Measurements from ENCODE around the gene CDH24. TPM values are rescaled to one million over a fixed set of nuclear protein-coding genes. Genes with fewer than 3 reads are reported as not detected.

Gene CDH24
- total RNA-seq, 2 donors from 2014 or later = 16.9 to 17.2 TPM

DNA sequence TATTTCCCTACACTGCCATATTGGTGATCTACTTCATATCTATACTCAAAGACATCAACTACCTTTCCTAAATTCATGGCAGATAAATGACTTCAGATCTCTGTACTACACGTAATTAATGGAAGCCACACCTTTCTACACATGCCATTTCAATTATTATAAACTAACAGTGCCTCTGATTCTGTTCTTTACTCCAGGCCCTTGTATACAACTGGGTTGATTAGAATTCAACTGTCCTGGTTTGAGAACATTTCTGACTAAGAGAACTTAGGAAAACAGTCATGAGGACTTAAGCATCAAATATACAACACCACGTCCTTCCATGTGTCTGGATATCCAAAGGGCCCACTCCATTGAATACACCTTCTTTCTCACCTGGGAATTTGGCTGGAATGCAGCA, 35.8 kb upstream of the CDH24 start:
- peak overlapping the region; percentile 94 for H3K4me3 ChIP-seq (ENCODE audit: low read length)
- H3K9ac ChIP-seq (ENCODE audit: extremely low read depth, low read length, poor library complexity, severe bottlenecking) = peak overlapping the region; percentile 93
- Mint-ChIP-seq H3K9me3 (no peaks in the 10 kb centered on the region), H3K4me1 (peaks cover 24% of the 10 kb centered on the region), H3K27ac (no peak overlapping the region), H3K27me3 (ENCODE audit: insufficient read depth) (no peaks in the 10 kb centered on the region), H3K4me3 (no peak overlapping the region), H3K36me3 (ENCODE audit: low read depth) (peaks cover 53% of the 10 kb centered on the region)
- no peaks in the 10 kb centered on the region for H3K27me3 ChIP-seq (ENCODE audit: control insufficient read depth, insufficient read depth, low read length, poor library complexity, severe bottlenecking)
- no peak for DNase-seq
- H3K9me3 ChIP-seq (ENCODE audit: control insufficient read depth, low read length) = no peaks in the 10 kb centered on the region
- peaks cover 72% of the 10 kb centered on the region for H3K36me3 ChIP-seq (ENCODE audit: control insufficient read depth, insufficient read depth, low read length)
- H3K4me1 ChIP-seq (ENCODE audit: control insufficient read depth, insufficient read depth, low read length) = peaks cover 3% of the 10 kb centered on the region
- TF ChIP-seq CTCF (conservative IDR thresholded peaks at IDR 0.05) = no peak
- no peak overlapping the region for H3K27ac ChIP-seq (ENCODE audit: low read depth, low read length)
- WGBS, 2 experiments (ENCODE audit: insufficient coverage in 1 of 2, insufficient read length in 1 of 2) = 88% methylated on average over 2 of the region's 2 CpGs; no CpG with 5 or more reads in 1 of the 2 experiments

DNA sequence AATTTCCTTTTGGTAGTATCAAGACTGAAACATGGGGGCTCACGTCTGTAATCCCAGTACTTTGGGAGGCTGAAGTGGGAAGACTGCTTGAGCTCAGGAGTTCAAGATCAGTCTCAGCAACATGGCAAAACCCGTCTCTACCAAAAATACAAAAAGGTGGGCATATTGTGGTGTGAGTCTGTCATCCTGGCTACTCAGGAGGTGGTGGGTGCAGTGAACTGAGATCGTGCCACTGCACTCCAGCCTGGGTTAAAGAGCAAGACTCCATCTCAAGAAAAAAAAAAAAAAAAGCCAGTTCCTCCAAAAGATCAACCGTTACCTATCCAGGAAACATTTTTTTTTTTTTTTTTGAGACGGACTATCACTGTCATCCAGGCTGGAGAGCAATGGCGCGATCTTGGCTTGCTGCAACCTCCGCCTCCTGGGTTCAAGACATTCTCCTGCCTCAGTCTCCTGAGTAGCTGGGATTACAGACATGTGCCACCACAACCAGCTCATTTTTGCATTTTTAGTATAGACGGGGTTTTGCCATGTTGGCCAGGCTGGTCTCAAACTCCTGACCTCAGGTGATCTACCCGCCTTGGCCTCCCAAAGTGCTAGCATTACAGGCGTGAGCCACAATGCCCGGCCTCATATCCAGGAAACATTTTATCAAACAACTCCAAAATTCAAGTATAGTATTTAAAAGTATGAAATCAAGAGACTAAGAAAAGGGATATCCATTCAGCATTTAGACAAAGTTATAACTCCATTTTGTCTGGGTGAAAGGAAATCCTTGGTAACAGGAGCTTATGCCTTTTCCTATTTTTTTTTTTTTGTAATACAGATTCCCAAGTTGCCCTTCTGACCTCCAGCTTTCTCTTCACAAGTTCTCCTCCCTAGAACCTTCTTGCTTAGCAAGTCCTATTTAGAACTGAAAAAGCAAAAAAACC, 34.2 kb upstream of the CDH24 start:
- WGBS, 2 experiments (ENCODE audit: insufficient coverage in 1 of 2, insufficient read length in 1 of 2) = 83 to 94% methylated on average over 5 to 11 of the region's 12 CpGs
- no peak overlapping the region for H3K4me3 ChIP-seq (ENCODE audit: low read length)
- Mint-ChIP-seq H3K36me3 (ENCODE audit: low read depth) (peaks cover 53% of the 10 kb centered on the region), H3K4me1 (peaks cover 18% of the 10 kb centered on the region), H3K27ac (no peak overlapping the region), H3K27me3 (ENCODE audit: insufficient read depth) (no peaks in the 10 kb centered on the region), H3K9me3 (no peaks in the 10 kb centered on the region), H3K4me3 (no peak overlapping the region)
- H3K4me1 ChIP-seq (ENCODE audit: control insufficient read depth, insufficient read depth, low read length) = no peaks in the 10 kb centered on the region
- no peaks in the 10 kb centered on the region for H3K27me3 ChIP-seq (ENCODE audit: control insufficient read depth, insufficient read depth, low read length, poor library complexity, severe bottlenecking)
- H3K27ac ChIP-seq (ENCODE audit: low read depth, low read length) = no peak overlapping the region
- H3K9ac ChIP-seq (ENCODE audit: extremely low read depth, low read length, poor library complexity, severe bottlenecking) = no peak overlapping the region
- H3K36me3 ChIP-seq (ENCODE audit: control insufficient read depth, insufficient read depth, low read length) = peaks cover 72% of the 10 kb centered on the region
- H3K9me3 ChIP-seq (ENCODE audit: control insufficient read depth, low read length) = no peaks in the 10 kb centered on the region
- TF ChIP-seq CTCF (conservative IDR thresholded peaks at IDR 0.05) = no peak
- no peak for DNase-seq

GRCh38 chr14:23090254-23090636, 32.9 kb upstream of the CDH24 start:
- Histone ChIP-seq H3K9ac (ENCODE audit: extremely low read depth, low read length, poor library complexity, severe bottlenecking) (no peak overlapping the region), H3K27me3 (ENCODE audit: control insufficient read depth, insufficient read depth, low read length, poor library complexity, severe bottlenecking) (no peaks in the 10 kb centered on the region), H3K36me3 (ENCODE audit: control insufficient read depth, insufficient read depth, low read length) (peaks cover 84% of the 10 kb centered on the region), H3K4me1 (ENCODE audit: control insufficient read depth, insufficient read depth, low read length) (no peaks in the 10 kb centered on the region), H3K9me3 (ENCODE audit: control insufficient read depth, low read length) (no peaks in the 10 kb centered on the region), H3K4me3 (ENCODE audit: low read length) (no peak overlapping the region), H3K27ac (ENCODE audit: low read depth, low read length) (no peak overlapping the region)
- Mint-ChIP-seq H3K4me3 (no peak overlapping the region), H3K9me3 (no peaks in the 10 kb centered on the region), H3K27ac (no peak overlapping the region), H3K36me3 (ENCODE audit: low read depth) (peaks cover 62% of the 10 kb centered on the region), H3K27me3 (ENCODE audit: insufficient read depth) (no peaks in the 10 kb centered on the region), H3K4me1 (peaks cover 25% of the 10 kb centered on the region)
- TF ChIP-seq CTCF (conservative IDR thresholded peaks at IDR 0.05) = no peak
- WGBS, 2 experiments (ENCODE audit: insufficient coverage in 1 of 2, insufficient read length in 1 of 2) = 96 to 97% methylated on average over 4 of the region's 4 CpGs
- no peak for DNase-seq
